GM12801 (cell line): ENCODE results near the gene EMC1.

Experiments
- CTCF ChIP-seq: IDR thresholded peaks from one replicate; pipeline ENCODE4 v1.5.1; 2011; ENCODE audit warnings: control low read depth; ENCODE audit not compliant: insufficient read length; ENCODE audit errors: extremely low read depth

EMC1 gene

GRCh38 chr1:19260211-19261138 lies 9.2 kb upstream of the EMC1 start:
- TF ChIP-seq CTCF: no peak

DNA sequence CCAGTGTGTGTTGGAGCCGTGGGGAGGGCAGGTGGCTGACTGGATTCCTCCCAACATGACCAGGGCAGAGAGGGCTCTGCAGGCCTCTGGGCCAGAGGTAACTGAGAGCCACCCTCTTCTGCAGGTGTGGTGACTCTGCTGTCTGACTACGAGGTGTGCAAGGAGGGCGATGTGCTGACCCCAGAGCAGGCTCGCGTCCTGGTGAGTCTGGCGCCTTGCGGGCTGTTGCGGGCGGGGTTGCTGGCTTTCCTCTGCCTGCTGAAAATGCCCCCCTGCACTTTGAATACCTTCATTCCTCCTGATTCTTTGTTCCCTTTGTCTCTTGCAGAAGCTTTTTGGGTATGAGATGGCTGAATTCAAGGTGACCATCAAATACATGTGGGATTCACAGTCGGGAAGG lies 7.0 kb upstream of the EMC1 start:
- TF ChIP-seq CTCF: no peak

DNA sequence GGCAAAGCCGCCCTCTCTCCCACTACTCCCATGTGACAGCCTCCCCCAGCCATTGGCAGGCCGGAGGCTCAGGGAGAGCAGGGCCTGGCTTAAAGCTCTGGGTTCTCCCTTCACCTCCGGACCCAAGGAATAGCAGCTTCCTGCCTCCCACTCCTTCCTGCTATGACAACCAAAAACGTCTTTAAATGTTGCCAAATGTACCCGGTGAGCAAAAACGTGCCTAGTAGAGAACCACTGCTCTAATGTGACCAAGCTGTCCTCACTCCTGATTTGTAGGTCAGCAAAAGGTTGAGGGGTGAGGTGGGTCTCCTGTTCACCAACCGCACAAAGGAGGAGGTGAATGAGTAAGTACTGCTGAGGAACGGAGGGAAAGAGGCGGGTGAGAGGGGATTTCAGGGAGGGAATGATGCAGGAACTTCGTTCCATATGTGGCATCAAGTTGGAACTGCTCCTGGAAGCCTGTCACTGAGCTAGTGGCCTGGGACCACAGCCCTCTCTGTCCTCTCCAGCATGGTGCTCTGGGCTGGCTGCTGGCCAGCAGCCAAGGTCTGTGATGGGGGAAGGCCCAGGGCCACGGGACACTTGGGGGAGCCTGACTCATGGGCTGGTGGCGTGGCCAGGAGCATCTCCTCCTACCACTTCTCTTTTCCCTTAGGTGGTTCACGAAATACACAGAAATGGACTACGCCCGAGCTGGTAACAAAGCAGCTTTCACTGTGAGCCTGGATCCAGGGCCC lies 6.0 kb upstream of the EMC1 start:
- TF ChIP-seq CTCF: no peak

GRCh38 chr1:19255288-19255687 lies 4.0 kb upstream of the EMC1 start:
- TF ChIP-seq CTCF: no peak

- TF ChIP-seq CTCF: no peak
These were observed 3.1 kb upstream of the EMC1 start for GRCh38 chr1:19254416-19254815.

GRCh38 chr1:19250629-19251304 lies 557 bp downstream of the EMC1 start:
- TF ChIP-seq CTCF: no peak

- no peak for TF ChIP-seq CTCF
These were observed 10.4 kb downstream of the EMC1 start for GRCh38 chr1:19240673-19241538.
